Chondrocyte (in vitro differentiated cells): Measurements from ENCODE around the gene TSPAN3. TPM values are rescaled to one million over a fixed set of nuclear protein-coding genes. Genes with fewer than 3 reads are reported as not detected.

ENCODE experiments used
- DNase-seq: peaks from one replicate; pipeline ENCODE4 v3.0.0; 2021; ENCODE audit warnings: mixed read lengths, low spot score
- H3K27ac Mint-ChIP-seq: one replicate; pipeline ENCODE4 v1.8.0; 2021; ENCODE audit warnings: mild to moderate bottlenecking, moderate library complexity, mixed read lengths; ENCODE audit not compliant: unreplicated experiment
- H3K27me3 Mint-ChIP-seq: 2 replicates; pipeline ENCODE4 v1.8.0; 2021; ENCODE audit warnings: low read depth, mixed read lengths
- H3K36me3 Mint-ChIP-seq: 2 replicates; pipeline ENCODE4 v1.8.0; 2021; ENCODE audit warnings: low read depth, mixed read lengths
- H3K4me1 Mint-ChIP-seq: 2 replicates; pipeline ENCODE4 v1.8.0; 2021; ENCODE audit warnings: low read depth, mild to moderate bottlenecking, mixed read lengths
- H3K4me3 Mint-ChIP-seq: one replicate; pipeline ENCODE4 v1.8.0; 2021; ENCODE audit warnings: mild to moderate bottlenecking, moderate library complexity, mixed read lengths; ENCODE audit not compliant: unreplicated experiment
- H3K9me3 Mint-ChIP-seq: 2 replicates; pipeline ENCODE4 v1.8.0; 2021; ENCODE audit warnings: low read depth, mixed read lengths
- CTCF ChIP-seq: fragments of 200-600 bp; sonication (generic); IDR thresholded peaks from 2 replicates; pipeline ENCODE4 v1.5.0; 2021; ENCODE audit warnings: antibody characterized with exemption, mild to moderate bottlenecking, moderate library complexity
- total RNA-seq: library from RNA; stranded (reverse); gene quantifications from 3 replicates; pipeline ENCODE4 v1.2.1, GENCODE V29; 2021

TSPAN3 gene
- total RNA-seq, 1 donor from 2014 or later, result 250 TPM

DNA sequence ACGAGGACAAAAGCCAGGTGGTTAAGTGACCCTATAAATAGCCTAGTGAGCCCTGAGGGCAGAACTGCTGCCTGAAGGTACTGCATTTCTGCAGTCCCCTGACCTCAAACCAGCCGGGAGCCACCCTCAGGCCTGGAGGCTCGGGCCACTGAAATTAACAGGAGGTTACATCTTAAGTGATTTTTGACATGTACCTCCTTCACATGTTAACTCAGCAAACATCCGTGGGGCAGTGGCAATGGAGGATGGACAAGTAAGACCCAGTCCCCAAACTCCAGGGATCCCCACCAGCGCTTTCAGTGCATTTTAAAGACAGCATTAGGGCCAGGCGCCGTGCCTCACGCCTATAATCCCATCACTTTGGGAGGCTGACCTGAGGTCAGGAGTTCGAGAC lies 49.8 kb downstream of the TSPAN3 start:
- Mint-ChIP-seq H3K36me3 (no peaks in the 10 kb centered on the region), H3K27ac (no peak overlapping the region), H3K4me3 (no peak overlapping the region), H3K4me1 (peaks cover 19% of the 10 kb centered on the region), H3K27me3 (no peaks in the 10 kb centered on the region), H3K9me3 (no peaks in the 10 kb centered on the region)
- TF ChIP-seq CTCF, result no peak
- DNase-seq, result peak; percentile 56

- Mint-ChIP-seq H3K27me3 (no peaks in the 10 kb centered on the region), H3K4me3 (no peak overlapping the region), H3K27ac (no peak overlapping the region), H3K9me3 (no peaks in the 10 kb centered on the region), H3K4me1 (peaks cover 19% of the 10 kb centered on the region), H3K36me3 (no peaks in the 10 kb centered on the region)
- no peak for TF ChIP-seq CTCF
- peak; percentile 53 for DNase-seq
These were observed 50.4 kb downstream of the TSPAN3 start for GRCh38 chr15:77020348-77021087.

DNA sequence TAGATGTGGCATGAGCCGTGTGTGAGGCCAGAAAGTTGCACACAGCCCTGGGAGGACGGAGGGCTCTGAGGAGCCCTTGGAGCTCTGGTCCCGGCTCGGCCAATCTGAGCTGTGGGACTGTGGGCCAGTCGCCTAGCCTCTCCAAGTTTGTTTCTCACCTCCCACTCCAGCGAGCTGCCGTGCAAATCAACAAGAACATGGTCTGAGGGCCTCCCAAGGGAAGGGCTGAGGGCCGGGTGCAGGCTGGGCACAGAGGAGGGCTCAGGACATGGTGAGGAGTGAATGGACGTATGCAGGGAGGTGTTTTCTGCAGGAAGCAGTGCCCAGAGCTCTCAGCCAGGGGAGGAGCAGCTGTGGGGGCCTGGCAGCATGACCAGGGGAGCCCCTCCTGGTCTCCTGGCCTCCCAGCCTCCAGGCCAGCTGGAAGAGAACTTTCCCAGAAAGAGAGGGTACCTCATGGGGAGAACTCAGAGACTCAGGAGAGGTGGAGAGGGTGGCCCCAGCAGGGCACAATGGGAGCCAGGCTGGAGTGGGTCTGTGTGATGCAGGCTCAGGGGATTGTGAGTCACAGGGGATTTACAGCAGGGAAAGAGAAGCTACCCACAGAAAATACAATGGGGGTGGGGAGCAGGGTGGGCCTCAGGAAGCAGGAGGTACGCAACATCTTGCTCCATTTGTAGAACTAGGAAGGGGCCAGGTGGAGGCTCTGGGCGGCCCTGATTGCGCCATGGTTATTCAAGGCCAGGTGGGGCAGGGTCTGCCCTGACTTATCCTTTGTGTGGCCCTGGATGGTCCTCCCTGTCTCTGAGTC lies 51.2 kb downstream of the TSPAN3 start:
- Mint-ChIP-seq H3K36me3 (peaks cover 2% of the 10 kb centered on the region), H3K27ac (no peak overlapping the region), H3K27me3 (no peaks in the 10 kb centered on the region), H3K9me3 (no peaks in the 10 kb centered on the region), H3K4me1 (peaks cover 19% of the 10 kb centered on the region), H3K4me3 (no peak overlapping the region)
- DNase-seq, result peak; percentile 53
- no peak for TF ChIP-seq CTCF

DNA sequence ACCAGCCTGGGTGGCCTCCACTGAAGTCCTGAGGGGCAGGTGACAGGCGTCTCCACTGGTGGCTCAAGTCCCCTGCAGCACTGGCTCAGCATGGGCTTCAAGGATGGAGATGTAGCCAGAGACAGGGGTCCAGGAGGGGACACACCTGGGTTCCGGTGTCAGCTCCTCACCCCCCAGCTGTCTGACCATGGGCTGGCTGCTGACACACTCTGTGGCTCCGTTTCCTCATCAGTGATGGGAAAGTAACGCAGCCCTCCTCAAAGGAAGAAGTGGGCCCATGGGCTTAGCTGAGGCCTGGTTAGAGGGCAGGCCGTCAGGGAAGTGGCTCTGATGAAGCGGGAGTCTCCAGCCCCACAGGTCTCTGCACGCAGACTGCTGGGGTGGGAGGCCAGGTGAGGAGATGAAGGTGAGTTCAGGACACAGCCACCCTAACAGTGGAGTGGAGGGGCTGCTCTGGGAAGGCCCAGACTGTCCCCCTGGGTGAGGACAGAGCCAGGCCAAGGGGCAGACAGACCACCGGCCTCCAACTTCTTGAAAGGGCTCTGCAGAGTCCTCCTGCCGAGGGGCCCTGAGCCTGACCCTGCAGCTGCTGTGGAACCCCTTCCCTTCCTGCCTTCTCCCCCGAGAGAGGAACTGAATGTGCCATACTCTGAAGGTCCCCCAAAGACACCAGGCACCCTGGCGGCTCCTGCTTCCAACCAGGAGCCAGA lies 52.0 kb downstream of the TSPAN3 start:
- Mint-ChIP-seq H3K4me3 (no peak overlapping the region), H3K27me3 (no peaks in the 10 kb centered on the region), H3K4me1 (peaks cover 16% of the 10 kb centered on the region), H3K27ac (no peak overlapping the region), H3K36me3 (peaks cover 2% of the 10 kb centered on the region), H3K9me3 (no peaks in the 10 kb centered on the region)
- peak; percentile 69 for DNase-seq
- no peak for TF ChIP-seq CTCF
